Activated CD4-positive, alpha-beta T cell treated with anti-CD3 and anti-CD28 coated beads, Interleukin-2, amount 50 U/mL, for 48 hours (primary cell): ENCODE measurements around the gene ASIC3.
"Not testable (repeated sequence)": the region's sequence is repeated elsewhere in the genome, so short reads cannot be mapped to it uniquely, and the experiment has no call there.

Source experiments
- DNase-seq, 2 experiments: peaks; one replicate each; pipeline ENCODE4 v3.0.0-alpha.2; 2020

ASIC3 gene

GRCh38 chr7:151034312-151035025 is 13.9 kb upstream of the ASIC3 start:
- DNase-seq: no peak

GRCh38 chr7:151035026-151035717 is 13.2 kb upstream of the ASIC3 start:
- DNase-seq: no peak

GRCh38 chr7:151035902-151036301 is 12.4 kb upstream of the ASIC3 start:
- no peak for DNase-seq

- peak; percentile 85 to 91 for DNase-seq
Observed at GRCh38 chr7:151038951-151039849, 9.1 kb upstream of the ASIC3 start.

- peak in 1 of 2 experiments; percentile 11 for DNase-seq
Observed at GRCh38 chr7:151039850-151040548, 8.3 kb upstream of the ASIC3 start.

- no peak for DNase-seq
Observed at GRCh38 chr7:151040616-151041375, 7.5 kb upstream of the ASIC3 start.

GRCh38 chr7:151043449-151043848 is 4.9 kb upstream of the ASIC3 start:
- not testable (repeated sequence) for DNase-seq

- no peak for DNase-seq
Observed at GRCh38 chr7:151043959-151044358, 4.4 kb upstream of the ASIC3 start.

- DNase-seq: no peak
Observed at GRCh38 chr7:151045262-151045661, 3.1 kb upstream of the ASIC3 start.

GRCh38 chr7:151045967-151046366 is 2.4 kb upstream of the ASIC3 start:
- no peak for DNase-seq

- no peak for DNase-seq
Observed at GRCh38 chr7:151046603-151047573, 1.4 kb upstream of the ASIC3 start.

- no peak for DNase-seq
Observed at GRCh38 chr7:151048911-151049463, 656 bp downstream of the ASIC3 start.

GRCh38 chr7:151051108-151051507 is 2.8 kb downstream of the ASIC3 start:
- peak; percentile 45 to 55 for DNase-seq

- DNase-seq: no peak
Observed at GRCh38 chr7:151053096-151053495, 4.8 kb downstream of the ASIC3 start.

GRCh38 chr7:151053751-151054150 is 5.4 kb downstream of the ASIC3 start:
- DNase-seq: no peak

- no peak for DNase-seq
Observed at GRCh38 chr7:151056283-151056665, 7.9 kb downstream of the ASIC3 start.

- no peak for DNase-seq
Observed at GRCh38 chr7:151056666-151057505, 8.6 kb downstream of the ASIC3 start.

- no peak for DNase-seq
Observed at GRCh38 chr7:151057506-151057988, 9.2 kb downstream of the ASIC3 start, which contains the start of gene CDK5. TSS of gene CDK5 (minus strand) at chr7:151057897. CDS start at chr7:151057848, 49 bp downstream.
